Activated T-cell treated with anti-CD3 and anti-CD28 coated beads, Interleukin-2, amount 50 U/mL, for 24 hours (primary cell): ENCODE measurements around the gene SCGB3A2.
"Not testable (repeated sequence)": the region's sequence is repeated elsewhere in the genome, so short reads cannot be mapped to it uniquely, and the experiment has no call there.

Source experiments
- DNase-seq: peaks from one replicate; pipeline ENCODE4 v3.0.0-alpha.2; 2020
- H3K27ac Mint-ChIP-seq: 2 replicates; pipeline ENCODE4 v1.8.0; 2020; ENCODE audit warnings: mild to moderate bottlenecking, mixed read lengths
- H3K27me3 Mint-ChIP-seq: 2 replicates; pipeline ENCODE4 v1.8.0; 2020; ENCODE audit warnings: mixed read lengths
- H3K36me3 Mint-ChIP-seq: 2 replicates; pipeline ENCODE4 v1.8.0; 2020; ENCODE audit warnings: low read depth, mixed read lengths
- H3K4me1 Mint-ChIP-seq: 2 replicates; pipeline ENCODE4 v1.8.0; 2020; ENCODE audit warnings: low read depth, mixed read lengths
- H3K4me3 Mint-ChIP-seq: 2 replicates; pipeline ENCODE4 v1.8.0; 2020; ENCODE audit warnings: mild to moderate bottlenecking, moderate library complexity, mixed read lengths
- H3K9me3 Mint-ChIP-seq: 2 replicates; pipeline ENCODE4 v1.8.0; 2020; ENCODE audit warnings: mixed read lengths

SCGB3A2 gene

DNA sequence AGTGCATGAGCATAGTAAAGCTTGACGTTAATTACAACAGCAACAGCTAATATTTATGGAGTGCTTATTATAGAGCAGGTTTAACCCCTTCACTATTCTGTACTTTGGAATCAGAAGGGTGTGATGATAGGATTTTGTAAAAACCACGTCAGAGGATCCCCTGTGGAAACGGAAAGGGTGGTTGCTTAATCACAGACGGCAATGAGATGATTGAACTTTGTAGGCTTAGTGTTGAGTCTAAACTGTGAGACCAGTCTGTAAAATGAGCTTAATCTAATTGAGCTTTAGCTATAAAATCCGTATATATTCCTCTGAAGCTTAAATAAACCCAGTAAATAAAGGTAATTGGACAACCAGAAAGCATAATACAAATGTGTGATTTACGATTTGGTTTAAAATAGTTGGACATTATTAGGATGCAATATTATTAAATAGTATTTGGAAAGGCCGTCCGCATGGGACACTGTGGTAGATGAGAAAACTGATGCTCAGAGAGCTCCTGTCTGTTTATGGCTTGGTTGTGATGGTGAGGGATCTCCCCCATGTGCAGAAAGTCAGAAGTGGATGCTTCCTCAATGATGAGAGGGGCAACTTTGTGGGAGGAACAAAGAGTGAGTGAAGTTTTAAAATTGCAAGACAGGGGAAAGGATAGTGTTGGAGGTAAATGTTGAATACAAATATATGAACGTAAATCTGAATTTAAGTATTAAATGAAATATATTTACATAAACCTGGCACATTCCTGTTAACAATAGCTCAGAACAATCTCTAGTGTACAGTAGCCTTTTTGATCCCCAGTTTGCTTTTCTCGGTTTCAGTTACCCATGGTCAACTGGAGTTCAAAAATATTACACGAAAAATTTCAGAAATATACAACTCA, 23.4 kb upstream of the SCGB3A2 start:
- no peak overlapping the region for H3K27ac Mint-ChIP-seq
- H3K4me1 Mint-ChIP-seq = peaks cover 3% of the 10 kb centered on the region
- peaks cover 4% of the 10 kb centered on the region for H3K27me3 Mint-ChIP-seq
- no peak overlapping the region for H3K4me3 Mint-ChIP-seq
- H3K36me3 Mint-ChIP-seq = no peaks in the 10 kb centered on the region
- no peak for DNase-seq
- H3K9me3 Mint-ChIP-seq = no peaks in the 10 kb centered on the region

DNA sequence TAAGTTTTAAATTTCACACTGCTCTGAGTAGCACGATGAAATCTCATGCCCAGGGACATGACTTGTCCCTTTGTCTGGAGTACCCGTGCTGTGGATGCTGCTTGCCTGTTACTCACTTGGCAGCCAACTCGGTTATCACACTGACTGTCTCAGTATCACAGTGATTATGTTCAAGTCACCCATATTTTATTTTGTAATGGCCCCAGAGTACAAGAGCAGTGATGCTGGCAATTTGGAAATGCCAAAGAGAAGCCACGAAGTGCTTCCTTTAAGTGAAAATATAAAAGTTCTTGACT, 22.8 kb upstream of the SCGB3A2 start:
- Mint-ChIP-seq H3K36me3 (no peaks in the 10 kb centered on the region), H3K27me3 (peaks cover 4% of the 10 kb centered on the region), H3K4me3 (no peak overlapping the region), H3K4me1 (peaks cover 3% of the 10 kb centered on the region), H3K9me3 (no peaks in the 10 kb centered on the region), H3K27ac (no peak overlapping the region)
- DNase-seq = no peak

DNA sequence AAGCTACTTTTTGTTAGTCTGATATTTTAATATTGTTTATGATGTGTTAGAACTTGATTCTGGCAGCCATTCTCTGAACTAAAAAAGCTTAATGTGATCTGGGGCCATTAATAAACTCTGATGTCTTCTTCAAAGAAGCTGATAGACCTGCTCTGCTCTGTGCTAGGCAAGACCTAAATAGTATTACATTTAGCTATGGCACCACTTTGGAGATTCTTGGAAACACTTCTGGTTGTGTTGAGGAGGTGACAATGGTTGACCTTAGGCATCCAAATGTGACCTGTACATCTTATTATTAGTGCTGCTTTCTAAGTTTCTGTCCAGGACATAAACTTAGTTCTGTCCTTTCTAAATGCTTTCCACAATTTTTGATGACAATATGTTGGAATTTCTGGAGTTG, 21.7 kb upstream of the SCGB3A2 start:
- Mint-ChIP-seq H3K27me3 (peaks cover 4% of the 10 kb centered on the region), H3K4me1 (peaks cover 3% of the 10 kb centered on the region), H3K9me3 (no peaks in the 10 kb centered on the region), H3K4me3 (no peak overlapping the region), H3K27ac (no peak overlapping the region), H3K36me3 (no peaks in the 10 kb centered on the region)
- no peak for DNase-seq

DNA sequence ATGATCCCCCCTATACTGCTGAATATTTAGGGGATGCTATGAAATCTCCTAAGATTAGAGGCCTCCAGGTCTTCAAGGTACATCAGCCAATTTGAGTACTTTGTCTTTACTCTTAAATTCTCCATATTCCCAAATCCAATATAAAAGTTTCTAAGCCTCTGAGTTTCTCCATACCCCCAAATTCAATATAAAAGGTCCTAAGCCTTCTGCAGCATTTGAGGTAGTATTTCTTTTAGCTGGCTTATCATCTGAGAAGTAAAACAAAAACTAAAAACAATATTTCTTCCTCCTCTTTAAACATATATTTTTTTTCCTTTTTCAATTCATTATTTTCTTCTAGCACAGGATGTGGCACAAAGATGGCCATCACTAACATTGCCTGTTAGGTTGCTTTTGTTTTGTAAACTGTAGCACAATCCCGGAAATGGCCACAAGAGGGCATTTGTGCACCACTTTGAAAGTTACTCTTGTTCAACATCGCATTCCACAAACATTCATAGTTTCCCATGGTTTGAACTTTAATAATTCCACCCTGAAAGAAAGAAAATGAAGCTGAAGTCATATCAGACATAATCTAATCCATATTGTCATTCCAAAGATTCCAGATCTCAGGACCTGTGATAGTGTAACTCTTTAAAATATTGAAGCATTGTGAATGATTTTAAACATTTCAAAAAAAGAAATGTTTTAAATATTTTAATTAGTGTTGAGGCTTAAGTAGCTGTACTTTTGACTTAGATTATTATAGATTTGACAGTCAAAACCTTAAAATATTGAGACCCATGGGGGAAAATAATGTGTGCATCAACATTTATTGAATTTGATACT, 21.0 kb upstream of the SCGB3A2 start:
- H3K4me1 Mint-ChIP-seq = peaks cover 3% of the 10 kb centered on the region
- H3K36me3 Mint-ChIP-seq = no peaks in the 10 kb centered on the region
- H3K27me3 Mint-ChIP-seq = peaks cover 4% of the 10 kb centered on the region
- H3K9me3 Mint-ChIP-seq = no peaks in the 10 kb centered on the region
- DNase-seq = peak; percentile 30
- no peak overlapping the region for H3K4me3 Mint-ChIP-seq
- no peak overlapping the region for H3K27ac Mint-ChIP-seq

DNA sequence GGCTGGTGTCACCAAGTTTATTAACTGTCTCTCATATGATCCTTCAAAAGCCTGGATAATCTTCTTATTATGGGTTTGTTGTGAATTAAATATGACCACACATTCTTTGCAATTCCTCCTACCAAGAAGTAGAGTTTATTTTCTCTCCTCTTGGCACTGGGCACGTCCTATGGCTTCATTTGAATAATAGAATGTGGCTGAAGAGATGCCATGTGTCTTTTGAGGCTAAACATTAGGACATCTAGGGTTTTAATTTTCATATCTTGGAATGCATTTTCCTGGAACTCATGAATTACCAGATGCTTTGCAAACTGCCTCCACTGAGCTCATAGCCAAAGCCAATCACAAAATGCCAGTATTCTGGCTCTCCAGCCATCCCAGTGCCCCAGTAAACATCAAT, 19.9 kb upstream of the SCGB3A2 start:
- no peaks in the 10 kb centered on the region for H3K36me3 Mint-ChIP-seq
- H3K9me3 Mint-ChIP-seq = no peaks in the 10 kb centered on the region
- DNase-seq = no peak
- H3K4me1 Mint-ChIP-seq = peaks cover 3% of the 10 kb centered on the region
- peaks cover 4% of the 10 kb centered on the region for H3K27me3 Mint-ChIP-seq
- H3K27ac Mint-ChIP-seq = no peak overlapping the region
- H3K4me3 Mint-ChIP-seq = no peak overlapping the region

DNA sequence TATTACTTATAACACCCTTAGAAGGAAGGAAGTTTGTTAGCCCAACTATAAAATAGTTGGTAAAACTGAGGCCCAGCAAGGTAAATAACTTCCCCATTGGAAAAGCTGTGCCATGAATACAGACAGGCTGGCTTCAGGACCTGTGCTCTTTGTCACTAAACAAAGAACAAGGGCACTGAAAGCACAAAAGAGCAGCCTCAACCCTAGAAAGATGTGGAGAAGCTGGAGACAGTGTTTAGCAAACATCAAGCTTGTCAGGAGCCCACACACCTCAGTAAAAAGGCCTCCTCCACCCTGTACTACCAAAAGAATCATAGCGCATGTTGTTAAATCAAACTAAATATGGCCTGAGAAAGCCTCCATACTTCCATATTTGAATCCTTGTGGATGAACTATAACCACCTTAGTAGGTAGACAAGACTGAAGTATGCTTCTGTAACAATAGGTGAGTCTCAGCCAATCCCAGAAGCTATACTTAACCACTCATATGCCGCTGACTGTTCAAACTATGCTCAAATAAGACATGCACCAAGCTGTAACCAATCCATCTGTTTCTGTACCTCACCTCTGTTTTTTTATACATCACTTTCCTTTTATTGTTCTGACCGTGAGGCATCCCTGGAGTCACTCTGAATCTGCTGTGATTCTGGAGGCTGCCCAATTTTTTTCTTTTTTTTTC, 18.4 kb upstream of the SCGB3A2 start:
- DNase-seq = no peak
- peaks cover 8% of the 10 kb centered on the region for H3K27me3 Mint-ChIP-seq
- H3K9me3 Mint-ChIP-seq = no peaks in the 10 kb centered on the region

DNA sequence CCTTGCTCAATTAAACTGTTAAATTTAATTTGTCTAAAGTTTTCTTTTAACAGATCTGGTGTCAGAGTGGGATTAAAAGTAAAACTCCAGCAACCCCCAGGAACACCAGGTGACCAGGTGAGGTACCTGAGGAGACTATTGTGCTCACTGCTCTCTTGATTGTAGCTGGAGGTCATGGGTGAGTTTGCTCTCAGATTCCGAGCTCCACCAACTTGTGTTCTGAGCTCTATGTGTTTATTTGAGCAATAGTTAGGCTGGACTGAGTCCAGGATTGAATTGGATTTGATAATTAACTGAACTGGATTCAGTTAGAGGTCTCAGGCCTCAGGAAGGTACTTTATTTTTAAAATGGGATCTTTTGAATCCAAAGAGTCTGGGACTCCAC, 17.9 kb upstream of the SCGB3A2 start:
- Mint-ChIP-seq H3K27me3 (peaks cover 8% of the 10 kb centered on the region), H3K9me3 (no peaks in the 10 kb centered on the region), H3K36me3 (no peaks in the 10 kb centered on the region), H3K4me1 (peaks cover 3% of the 10 kb centered on the region), H3K27ac (no peak overlapping the region), H3K4me3 (no peak overlapping the region)
- no peak for DNase-seq

More for the DNA sequence above, 18.4 kb upstream of the SCGB3A2 start:
- Mint-ChIP-seq H3K4me1 (peaks cover 3% of the 10 kb centered on the region), H3K4me3 (no peak overlapping the region), H3K27ac (no peak overlapping the region), H3K36me3 (no peaks in the 10 kb centered on the region)

DNA sequence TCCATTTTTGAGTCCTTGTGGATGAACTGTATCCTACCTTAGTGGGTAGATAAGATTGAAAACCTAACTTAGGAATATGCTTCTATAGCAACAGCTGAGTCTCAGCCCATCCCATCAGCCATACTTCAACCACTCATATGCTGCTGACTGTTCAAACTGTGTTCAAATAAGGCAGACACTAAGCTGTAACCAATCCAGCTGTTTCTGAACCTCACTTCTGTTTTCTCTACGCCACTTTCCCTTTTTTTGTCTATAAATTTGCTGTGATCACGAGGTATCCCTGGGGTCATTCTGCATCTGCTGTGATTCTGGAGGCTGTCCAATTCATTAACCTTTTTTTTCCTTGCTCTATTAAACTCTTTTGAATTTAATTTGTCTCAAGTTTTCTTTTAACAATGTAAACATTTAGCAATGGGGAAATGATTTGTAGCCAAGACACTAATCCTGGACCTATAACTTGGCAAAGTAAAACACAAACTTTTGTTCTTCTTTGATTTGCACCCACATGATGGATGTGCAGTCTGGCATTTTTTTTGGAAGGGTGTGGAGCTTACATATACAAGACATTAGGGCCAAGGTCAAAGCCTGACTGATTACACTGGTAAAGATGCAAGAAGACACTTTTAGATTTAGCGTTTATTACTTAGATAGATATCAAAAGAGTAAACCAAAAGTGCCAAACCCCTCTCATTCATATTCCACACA, 14.9 kb upstream of the SCGB3A2 start:
- no peaks in the 10 kb centered on the region for H3K9me3 Mint-ChIP-seq
- peaks cover 5% of the 10 kb centered on the region for H3K27me3 Mint-ChIP-seq
- H3K27ac Mint-ChIP-seq = no peak overlapping the region
- no peak for DNase-seq
- H3K4me3 Mint-ChIP-seq = no peak overlapping the region
- no peaks in the 10 kb centered on the region for H3K4me1 Mint-ChIP-seq
- no peaks in the 10 kb centered on the region for H3K36me3 Mint-ChIP-seq

DNA sequence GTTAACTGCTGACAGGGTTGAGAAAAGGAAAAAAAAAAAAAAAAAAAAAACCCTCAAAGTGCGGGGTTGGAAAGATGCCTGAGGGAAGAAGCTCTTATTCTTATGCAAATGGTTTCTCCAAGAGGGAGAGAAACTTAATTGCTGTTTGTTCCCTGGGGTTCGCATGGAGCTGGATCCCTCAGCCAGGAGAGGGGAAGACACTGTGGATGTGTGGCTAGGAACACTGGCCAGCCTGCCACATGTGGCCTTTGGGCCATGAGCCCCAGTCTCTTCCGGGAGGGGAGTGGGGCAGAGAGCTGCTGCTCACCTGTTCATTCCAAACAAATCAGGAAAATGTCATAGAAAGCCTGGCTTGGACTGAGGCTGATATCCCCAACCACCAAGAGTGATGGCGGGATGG, 9.4 kb upstream of the SCGB3A2 start:
- H3K4me3 Mint-ChIP-seq = no peak overlapping the region
- no peak for DNase-seq
- no peaks in the 10 kb centered on the region for H3K36me3 Mint-ChIP-seq
- H3K27me3 Mint-ChIP-seq = peaks cover 3% of the 10 kb centered on the region
- no peaks in the 10 kb centered on the region for H3K4me1 Mint-ChIP-seq
- no peaks in the 10 kb centered on the region for H3K9me3 Mint-ChIP-seq
- no peak overlapping the region for H3K27ac Mint-ChIP-seq

DNA sequence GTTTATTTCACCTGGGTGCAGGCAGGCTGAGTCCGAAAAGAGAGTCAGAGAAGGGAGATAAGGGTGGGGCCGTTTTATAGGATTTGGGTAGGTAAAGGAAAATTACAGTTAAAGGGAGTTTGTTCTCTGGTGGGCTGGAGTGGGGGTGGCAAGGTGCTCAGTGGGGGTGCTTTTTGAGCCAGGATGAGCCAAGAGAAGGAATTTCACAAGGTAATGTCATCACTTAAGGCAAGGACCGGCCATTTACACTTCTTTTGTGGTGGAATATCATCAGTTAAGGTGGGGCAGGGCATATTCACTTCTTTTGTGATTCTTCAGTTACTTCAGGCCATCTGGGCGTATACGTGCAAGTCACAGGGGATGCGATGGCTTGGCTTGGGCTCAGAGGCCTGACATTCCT, 8.6 kb upstream of the SCGB3A2 start:
- H3K4me3 Mint-ChIP-seq, H3K27ac Mint-ChIP-seq, H3K9me3 Mint-ChIP-seq, H3K27me3 Mint-ChIP-seq, H3K36me3 Mint-ChIP-seq, H3K4me1 Mint-ChIP-seq, DNase-seq: not testable (repeated sequence)

DNA sequence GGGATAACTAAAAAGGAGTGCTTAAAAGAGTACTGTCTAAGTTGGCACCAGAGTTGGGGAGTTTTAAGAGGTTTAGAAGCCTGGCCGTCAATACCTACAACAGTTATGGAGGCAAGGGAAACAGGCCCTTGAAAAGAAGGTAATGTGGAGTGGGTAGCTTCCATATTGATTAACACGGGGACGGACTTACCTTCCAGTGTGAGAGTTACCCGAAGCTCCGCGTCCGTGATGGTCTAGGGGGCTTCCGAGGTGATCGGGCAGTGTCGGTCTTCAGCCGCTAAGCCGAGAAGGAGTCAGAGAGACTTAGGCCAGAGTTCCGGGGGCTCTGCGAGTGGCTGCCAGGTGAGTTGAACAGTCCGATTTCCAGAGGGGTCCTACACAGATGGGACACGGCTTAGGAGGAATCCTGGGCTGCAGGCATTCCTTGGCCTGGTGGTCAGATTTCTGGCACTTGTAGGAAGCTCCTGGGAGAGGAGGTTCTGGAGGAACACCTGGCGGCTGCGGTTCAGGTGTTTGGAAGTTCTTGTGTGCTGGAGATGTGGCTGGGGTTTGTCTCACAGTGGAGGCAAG, 6.4 kb upstream of the SCGB3A2 start:
- not testable (repeated sequence) for DNase-seq, H3K9me3 Mint-ChIP-seq, H3K4me1 Mint-ChIP-seq, H3K4me3 Mint-ChIP-seq, H3K27ac Mint-ChIP-seq, H3K36me3 Mint-ChIP-seq, H3K27me3 Mint-ChIP-seq

DNA sequence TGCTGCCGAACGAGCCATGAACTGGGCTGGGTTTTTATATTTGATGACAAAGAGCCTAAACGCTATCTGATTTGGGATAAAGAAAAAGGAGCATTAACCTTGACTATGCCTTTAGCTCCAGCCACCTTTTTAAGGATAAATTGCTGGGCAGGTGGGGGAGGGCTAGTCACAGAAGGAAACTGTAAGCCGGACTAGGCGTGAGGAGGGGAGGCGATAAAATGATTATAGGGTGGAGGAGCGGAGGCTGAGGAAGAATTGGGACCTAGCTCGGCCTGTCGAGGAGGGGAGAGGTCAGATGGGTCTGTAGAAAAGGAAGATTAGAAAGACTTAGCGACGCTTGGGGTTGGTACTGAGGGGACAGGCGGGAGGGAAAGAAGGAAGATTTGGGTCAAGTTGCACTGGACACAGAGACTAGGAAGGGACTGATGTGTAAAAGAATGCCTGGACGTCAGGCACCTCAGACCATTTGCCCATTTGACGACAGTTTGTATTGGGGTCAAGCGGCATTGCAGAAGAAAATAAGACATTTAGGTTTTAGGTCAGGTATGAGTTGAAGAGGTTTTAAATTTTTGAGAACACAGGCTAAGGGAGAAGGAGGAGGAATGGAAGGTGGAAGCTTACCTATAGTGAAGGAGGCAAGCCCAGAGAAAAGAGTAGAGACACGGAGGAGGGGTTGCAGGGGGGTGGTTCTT, 5.6 kb upstream of the SCGB3A2 start:
- H3K27ac Mint-ChIP-seq, H3K9me3 Mint-ChIP-seq, DNase-seq, H3K36me3 Mint-ChIP-seq, H3K4me3 Mint-ChIP-seq, H3K27me3 Mint-ChIP-seq, H3K4me1 Mint-ChIP-seq: not testable (repeated sequence)

DNA sequence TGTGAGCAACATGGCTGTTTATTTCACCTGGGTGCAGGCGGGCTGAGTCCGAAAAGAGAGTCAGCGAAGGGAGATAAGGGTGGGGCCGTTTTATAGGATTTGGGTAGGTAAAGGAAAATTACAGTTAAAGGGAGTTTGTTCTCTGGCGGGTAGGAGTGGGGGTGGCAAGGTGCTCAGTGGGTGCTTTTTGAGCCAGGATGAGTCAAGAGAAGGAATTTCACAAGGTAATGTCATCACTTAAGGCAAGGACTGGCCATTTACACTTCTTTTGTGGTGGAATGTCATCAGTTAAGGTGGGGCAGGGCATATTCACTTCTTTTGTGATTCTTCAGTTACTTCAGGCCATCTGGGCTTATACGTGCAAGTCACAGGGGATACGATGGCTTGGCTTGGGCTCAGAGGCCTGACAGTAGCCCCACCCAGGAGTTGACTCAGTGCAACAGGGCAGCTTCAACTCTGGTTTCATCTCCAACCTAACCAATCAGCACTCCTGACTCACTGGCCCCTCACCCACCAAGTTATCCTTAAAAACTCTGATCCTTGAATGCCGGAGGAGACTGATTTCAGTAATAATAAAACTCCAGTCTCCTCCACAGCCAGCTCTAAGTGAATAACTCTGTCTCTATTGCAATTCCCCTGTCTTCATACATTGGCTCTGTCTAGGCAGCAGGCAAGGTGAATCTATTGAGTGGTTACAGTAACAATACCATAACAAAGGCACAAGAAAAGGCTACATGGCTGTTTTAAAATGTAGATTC, 4.2 kb upstream of the SCGB3A2 start:
- not testable (repeated sequence) for H3K27ac Mint-ChIP-seq, DNase-seq, H3K27me3 Mint-ChIP-seq, H3K4me1 Mint-ChIP-seq, H3K36me3 Mint-ChIP-seq, H3K4me3 Mint-ChIP-seq, H3K9me3 Mint-ChIP-seq
